Fibroblast of pulmonary artery (primary cell): ENCODE data around the gene STXBP6.

Experiments
- DNase-seq: peaks from one replicate; pipeline ENCODE4 v3.0.0-alpha.2; 2010; ENCODE audit warnings: low read depth
- H3K4me3 ChIP-seq: replicated peaks from 2 replicates; pipeline ENCODE4 v1.5.1; 2011; ENCODE audit warnings: low read depth, mild to moderate bottlenecking, control low read depth, low read length, moderate library complexity
- CTCF ChIP-seq: IDR thresholded peaks from 2 replicates; pipeline ENCODE4 v1.5.1; 2011; ENCODE audit warnings: mild to moderate bottlenecking, control low read depth, low read length, inconsistent platforms; ENCODE audit errors: missing control alignments

Gene STXBP6

GRCh38 chr14:24991821-24992220 lies 58.1 kb downstream of the STXBP6 start:
- H3K4me3 ChIP-seq, result no peak overlapping the region
- no peak for TF ChIP-seq CTCF
- DNase-seq, result no peak

- TF ChIP-seq CTCF, result no peak
- DNase-seq, result no peak
- H3K4me3 ChIP-seq, result no peak overlapping the region
These were observed 58.7 kb downstream of the STXBP6 start for GRCh38 chr14:24991288-24991687.

- H3K4me3 ChIP-seq, result no peak overlapping the region
- no peak for TF ChIP-seq CTCF
- DNase-seq, result no peak
These were observed 59.2 kb downstream of the STXBP6 start for GRCh38 chr14:24990773-24991172.

GRCh38 chr14:24990050-24990449 lies 59.9 kb downstream of the STXBP6 start:
- no peak overlapping the region for H3K4me3 ChIP-seq
- TF ChIP-seq CTCF, result no peak
- no peak for DNase-seq

GRCh38 chr14:24988760-24989159 lies 61.2 kb downstream of the STXBP6 start:
- no peak overlapping the region for H3K4me3 ChIP-seq
- no peak for DNase-seq
- no peak for TF ChIP-seq CTCF

GRCh38 chr14:24986206-24986893 lies 63.6 kb downstream of the STXBP6 start:
- no peak overlapping the region for H3K4me3 ChIP-seq
- no peak for DNase-seq
- no peak for TF ChIP-seq CTCF
